ENCODE measurements around the gene RRAS. TPM values are rescaled to one million over a fixed set of nuclear protein-coding genes. Genes with fewer than 3 reads are reported as not detected.
A peak's percentile ranks its signal among the peaks of the same experiment; 100 is the strongest.

Gene RRAS
- total RNA-seq, 1 donor from 2014 or later = 18.3 TPM

DNA sequence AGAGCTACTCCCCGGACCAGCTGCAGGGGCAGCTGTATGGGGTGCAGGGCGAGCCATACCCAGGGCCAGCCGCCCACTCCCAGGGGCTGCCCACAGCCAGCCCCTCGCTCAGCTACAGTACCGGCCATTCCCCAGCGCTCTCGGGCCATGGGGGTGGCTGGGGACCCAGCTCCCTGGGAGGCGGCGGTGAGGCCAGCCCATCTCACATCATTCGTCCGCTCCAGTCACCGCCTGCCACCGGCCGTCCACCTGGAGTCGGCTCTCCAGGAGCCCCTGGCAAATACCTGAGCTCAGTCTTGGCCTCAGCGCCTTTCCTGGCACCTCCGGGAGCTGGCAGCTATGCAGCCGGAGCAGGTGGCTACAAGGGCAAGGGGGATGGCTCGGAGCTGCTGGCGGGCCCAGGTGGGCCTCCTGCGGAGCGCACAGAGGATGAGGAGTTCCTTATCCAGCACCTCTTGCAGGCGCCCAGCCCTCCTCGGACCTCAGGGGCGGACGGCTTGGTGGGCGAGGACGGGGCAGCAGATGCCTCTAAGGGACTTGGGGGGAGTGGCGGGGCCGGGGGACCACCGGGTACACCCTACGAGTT lies 44.0 kb downstream of the RRAS start:
- DNase-seq (ENCODE audit: low read depth in 2 of 2) = no peak

DNA sequence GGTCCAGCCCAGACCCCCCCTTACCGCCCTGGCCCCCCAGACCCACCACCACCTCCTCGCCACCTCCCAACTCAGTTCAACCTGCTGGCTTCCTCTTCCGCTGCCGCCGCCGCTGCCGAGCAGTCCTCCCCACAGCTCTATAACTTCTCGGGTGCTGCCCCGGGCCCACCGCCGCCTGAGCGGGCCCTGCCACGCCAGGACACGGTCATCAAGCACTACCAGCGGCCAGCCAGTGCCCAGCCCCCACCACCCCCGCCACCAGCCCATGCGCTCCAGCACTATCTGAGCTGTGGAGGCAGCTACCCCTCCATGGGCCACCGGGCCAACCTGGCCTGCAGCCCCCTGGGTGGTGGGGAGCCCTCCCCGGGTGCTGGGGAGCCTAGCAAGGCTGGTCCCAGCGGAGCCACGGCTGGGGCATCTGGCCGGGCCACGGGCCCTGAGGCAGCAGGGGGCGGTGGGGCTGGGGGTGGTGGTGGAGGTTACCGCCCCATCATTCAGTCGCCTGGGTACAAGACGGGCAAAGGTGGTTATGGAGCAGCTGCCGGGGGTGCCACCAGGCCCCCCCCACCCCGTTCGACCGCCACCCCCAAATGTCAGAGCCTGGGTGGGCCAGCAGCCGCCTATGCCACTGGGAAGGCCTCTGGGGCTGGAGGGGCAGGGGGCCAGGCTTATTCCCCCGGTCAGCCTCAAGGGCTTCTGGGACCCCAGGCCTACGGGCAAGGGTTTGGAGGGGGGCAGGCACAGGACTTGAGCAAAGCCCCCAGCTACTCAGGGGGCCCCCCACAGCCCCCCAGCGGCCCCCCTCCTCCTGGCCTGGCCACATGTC lies 44.7 kb downstream of the RRAS start:
- DNase-seq (ENCODE audit: low read depth in 2 of 2) = no peak

GRCh38 chr19:49594157-49594992 lies 45.6 kb downstream of the RRAS start:
- DNase-seq (ENCODE audit: low read depth in 2 of 2) = no peak

DNA sequence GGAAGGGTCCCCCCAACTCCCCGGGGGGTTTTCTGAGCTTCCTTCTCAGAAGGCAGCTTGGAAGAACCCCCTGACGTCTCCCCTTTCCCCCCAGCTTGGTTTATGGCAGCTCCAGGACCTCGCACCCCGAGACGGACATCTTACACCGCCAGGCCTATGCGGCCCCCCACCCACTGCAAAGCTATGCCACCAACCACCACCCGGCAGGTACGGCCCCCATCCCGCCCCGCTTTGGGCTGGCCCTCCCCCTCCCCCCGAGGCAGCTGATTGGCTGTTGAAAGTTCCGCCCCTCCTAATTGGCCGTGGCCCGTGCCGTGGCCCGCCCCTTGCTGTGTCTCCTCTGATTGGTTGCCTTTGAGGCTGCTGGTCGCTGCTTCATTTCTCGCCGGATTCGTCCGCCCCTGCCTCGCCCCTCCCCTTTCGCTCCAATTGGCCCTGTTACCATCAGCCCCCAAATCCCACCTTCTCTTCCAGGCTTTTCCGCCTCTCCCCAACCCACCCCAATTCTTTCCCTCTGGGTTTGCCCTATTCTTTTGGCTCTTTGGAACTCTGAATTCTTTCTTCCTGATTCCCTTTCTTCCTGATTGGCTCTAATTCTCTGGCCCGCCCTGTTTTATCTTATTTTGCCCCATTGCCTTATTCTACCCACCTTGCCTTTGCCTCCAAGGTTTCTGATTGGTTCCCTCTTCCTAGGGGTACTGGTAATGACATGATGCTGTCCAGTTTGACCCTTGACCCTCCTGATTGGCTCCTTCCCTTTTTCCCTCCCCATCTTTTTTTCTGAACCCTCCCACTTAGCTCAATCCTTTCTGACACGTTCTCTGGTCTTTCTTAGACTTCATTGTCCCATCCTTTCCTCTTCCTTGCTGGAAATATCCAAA lies 46.5 kb downstream of the RRAS start:
- DNase-seq (ENCODE audit: low read depth in 2 of 2) = peak; percentile 94 to 95

DNA sequence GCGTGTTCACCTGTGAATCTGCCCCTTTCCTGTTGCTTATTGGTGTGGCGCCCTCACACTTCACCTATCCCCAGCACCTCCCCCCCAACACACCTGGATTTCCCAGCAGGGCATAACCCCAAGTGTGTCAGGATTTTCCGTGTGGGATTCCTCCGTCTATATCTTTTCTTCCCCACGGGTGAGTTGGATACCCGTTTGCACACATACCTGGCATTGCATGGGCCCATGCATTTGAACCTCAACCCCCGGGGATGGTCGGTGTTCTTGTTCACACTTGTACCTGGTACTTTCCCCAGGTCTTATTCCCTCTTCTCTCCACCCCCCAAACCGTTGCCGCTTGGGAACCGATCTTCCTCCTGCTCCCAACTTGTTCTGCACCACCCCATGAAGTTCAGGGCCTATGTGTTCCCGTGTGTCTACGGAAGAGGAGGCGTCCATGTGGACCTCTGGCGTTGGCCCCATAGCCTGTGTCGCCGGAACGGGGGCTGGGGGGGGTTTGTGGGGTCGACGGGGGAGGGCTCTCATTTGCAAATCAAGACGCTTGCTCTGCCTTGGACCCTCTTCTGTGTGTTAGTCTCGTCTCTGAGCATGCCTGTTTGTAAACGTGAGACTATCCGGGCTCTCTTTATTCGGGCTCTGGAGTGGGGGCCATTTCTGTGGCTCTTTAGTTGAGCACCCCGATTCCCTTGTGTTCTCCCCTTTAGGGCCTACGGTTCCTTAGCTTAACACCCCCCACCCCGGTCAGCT lies 47.3 kb downstream of the RRAS start:
- peak; percentile 9 to 21 for DNase-seq (ENCODE audit: low read depth in 2 of 2)

DNA sequence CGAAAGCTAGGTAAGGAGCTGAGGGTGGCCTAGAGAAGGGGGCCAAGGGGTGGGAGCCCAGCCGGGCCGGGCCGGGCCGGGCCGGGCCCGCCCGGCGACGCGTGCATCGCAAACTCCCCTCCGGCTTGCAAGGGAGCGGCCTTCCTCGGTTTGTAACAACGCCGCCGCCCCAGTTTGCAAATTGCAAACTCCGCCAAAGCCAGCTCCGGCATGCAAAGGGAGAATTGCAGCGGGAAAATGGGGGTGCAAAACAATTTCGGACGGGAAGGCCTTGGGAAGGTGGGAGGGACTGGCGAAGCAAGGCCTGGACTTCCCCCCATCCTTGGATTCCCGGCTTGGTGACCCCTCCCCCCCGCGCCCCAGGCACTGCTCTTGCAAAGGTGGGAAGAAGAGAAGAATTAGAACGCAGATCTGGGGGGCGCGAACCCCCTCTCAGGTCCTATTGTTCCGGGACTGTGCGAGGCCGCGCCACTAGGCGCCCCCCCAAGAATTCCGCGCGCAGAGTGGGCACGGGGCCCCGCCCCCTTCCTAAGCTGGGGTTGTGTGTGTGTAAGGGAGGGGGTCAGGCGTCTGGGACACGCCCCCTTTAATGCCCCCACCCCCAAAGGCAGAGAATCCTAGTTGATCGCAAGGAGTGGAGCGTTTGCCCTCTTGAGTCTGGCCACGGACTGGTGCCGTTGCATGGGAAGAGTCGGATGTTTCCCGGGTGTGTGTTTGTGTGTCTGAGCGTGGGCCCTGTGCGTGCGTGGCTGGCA lies 48.0 kb downstream of the RRAS start:
- DNase-seq (ENCODE audit: low read depth in 2 of 2) = peak; percentile 23 to 43

GRCh38 chr19:49590971-49591730 lies 48.8 kb downstream of the RRAS start, which contains the start of gene PRR12:
Gene PRR12 (plus strand): TSS chr19:49591182. CDS start chr19:49591655, 473 bp downstream.
- DNase-seq (ENCODE audit: low read depth in 2 of 2) = peak; percentile 74 to 82

DNA sequence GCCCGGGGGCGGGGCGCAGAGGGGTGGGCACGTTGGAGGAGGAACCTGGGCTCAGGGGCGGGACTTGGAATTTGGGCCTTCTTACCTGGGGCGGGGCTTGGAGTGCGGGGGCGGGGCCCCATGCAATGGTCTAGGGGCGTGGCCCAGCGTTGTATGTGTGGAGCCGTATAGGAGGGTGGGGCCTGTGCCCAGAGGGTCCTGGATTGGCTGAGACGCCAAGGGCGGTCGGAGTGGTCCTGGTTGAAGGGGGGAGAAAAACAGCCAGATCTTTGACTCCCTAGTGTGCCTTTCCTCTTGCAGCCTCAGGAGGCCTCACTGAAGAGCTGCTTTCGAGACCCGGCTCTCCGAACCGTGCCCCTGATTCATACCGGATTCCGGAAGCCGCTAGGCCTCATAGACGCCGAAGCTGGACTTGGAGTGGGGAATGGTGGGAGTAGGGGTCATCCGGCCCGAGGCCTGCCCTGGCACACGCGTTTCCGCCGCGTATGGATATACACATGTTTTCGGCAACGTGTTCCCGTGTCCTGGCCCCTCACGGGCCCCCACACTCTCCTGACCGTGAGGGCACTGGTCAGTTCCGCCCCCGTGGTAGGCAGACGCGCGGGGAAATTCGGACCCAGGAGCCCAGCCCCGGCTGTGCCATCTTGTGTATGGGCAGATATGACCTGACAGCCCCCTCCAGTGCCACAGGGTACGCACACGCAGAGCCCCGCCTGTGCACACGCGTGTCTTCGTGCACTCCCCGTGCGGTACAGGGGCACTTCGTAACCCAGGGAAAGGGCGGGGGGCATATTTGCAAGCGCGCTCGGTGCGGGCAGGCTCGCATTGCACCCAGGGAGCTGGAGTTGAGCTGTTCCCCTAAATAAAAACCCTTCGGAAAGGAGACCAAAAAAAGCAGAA lies 49.6 kb downstream of the RRAS start:
- DNase-seq (ENCODE audit: low read depth in 2 of 2) = peak; percentile 92 to 97

GRCh38 chr19:49589502-49589905 lies 50.4 kb downstream of the RRAS start:
- DNase-seq (ENCODE audit: low read depth in 2 of 2) = no peak

DNA sequence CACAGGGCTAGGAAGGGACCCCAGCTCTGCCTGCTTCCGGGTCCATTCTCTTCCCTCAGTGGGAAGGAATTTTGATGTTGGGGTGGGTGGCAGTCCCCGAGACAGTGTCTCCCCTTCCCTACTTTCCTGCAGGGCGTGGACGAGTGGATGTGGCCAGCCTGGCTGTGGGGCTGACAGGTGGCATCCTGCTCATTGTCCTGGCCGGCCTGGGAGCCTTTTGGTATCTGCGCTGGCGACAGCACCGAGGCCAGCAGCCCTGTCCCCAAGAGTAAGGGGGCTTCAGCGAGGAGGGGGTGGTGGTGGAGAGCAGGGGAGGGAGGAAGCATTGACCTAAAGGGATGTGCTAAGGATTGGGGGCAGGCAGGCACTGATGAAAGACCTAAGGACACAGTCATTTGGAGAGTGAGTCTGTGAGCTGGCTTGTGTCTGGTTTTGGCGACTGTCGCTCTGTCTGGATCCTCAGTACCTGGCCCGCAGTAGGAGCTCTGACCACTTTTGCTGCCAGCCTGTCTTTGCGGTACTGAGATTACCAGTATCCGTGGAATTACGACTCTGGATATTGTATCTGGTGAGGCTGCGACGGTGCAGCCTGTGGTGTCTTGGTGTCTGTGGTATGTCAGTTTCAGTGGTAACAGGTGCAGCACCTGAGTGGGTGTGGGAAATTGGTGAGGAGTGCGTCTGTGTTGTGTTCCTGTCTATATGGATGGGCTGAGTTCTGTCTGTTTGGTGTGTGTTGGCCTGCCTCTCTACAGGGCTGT lies 51.4 kb downstream of the RRAS start:
- DNase-seq (ENCODE audit: low read depth in 2 of 2) = no peak

GRCh38 chr19:49587227-49587626 lies 52.7 kb downstream of the RRAS start:
- no peak for DNase-seq (ENCODE audit: low read depth in 2 of 2)

Other genes with a start within 250 kb of the RRAS start
- gene PTH2, start 216.7 kb downstream of the RRAS start, total RNA-seq = not detected in 2 replicates
- gene GFY, start 214.8 kb downstream of the RRAS start, total RNA-seq = not detected in 2 replicates
- gene SLC17A7, start 198.6 kb downstream of the RRAS start, total RNA-seq = under 0.01 and 0.20 TPM in 2 replicates
- 115 and 140 TPM in 2 replicates for gene PIH1D1, start 188.3 kb downstream of the RRAS start, total RNA-seq
- gene ALDH16A1, start 186.9 kb downstream of the RRAS start, total RNA-seq = 32.3 and 49.6 TPM in 2 replicates
- 0.79 and 0.87 TPM in 2 replicates for gene FLT3LG, start 165.9 kb downstream of the RRAS start, total RNA-seq
- gene RPL13A, start 152.5 kb downstream of the RRAS start, total RNA-seq = 3,685 and 3,947 TPM in 2 replicates
- gene RPS11, start 143.7 kb downstream of the RRAS start, total RNA-seq = 2,677 and 3,620 TPM in 2 replicates
- gene FCGRT, start 127.5 kb downstream of the RRAS start, total RNA-seq = 72.6 and 193 TPM in 2 replicates
- gene RCN3, start 112.1 kb downstream of the RRAS start, total RNA-seq = 6.3 and 13.3 TPM in 2 replicates
- gene NOSIP, start 59.6 kb downstream of the RRAS start, total RNA-seq = 87.6 and 105 TPM in 2 replicates
- 4.6 and 12.5 TPM in 2 replicates for gene PRRG2, start 58.8 kb downstream of the RRAS start, total RNA-seq
- gene PRR12, start 49.0 kb downstream of the RRAS start, total RNA-seq = 1.1 and 2.0 TPM in 2 replicates
- gene SCAF1, start 2.1 kb upstream of the RRAS start, total RNA-seq = 5.0 and 6.3 TPM in 2 replicates
- 26.8 and 43.1 TPM in 2 replicates for gene IRF3, start 25.7 kb upstream of the RRAS start, total RNA-seq
- gene BCL2L12, start 25.8 kb upstream of the RRAS start, total RNA-seq = 3.4 and 4.8 TPM in 2 replicates
- gene PRMT1, start 37.1 kb upstream of the RRAS start, total RNA-seq = 257 and 308 TPM in 2 replicates
- 0.22 and 0.40 TPM in 2 replicates for gene ADM5, start 49.5 kb upstream of the RRAS start, total RNA-seq
- 14.1 and 14.4 TPM in 2 replicates for gene CPT1C, start 51.0 kb upstream of the RRAS start, total RNA-seq
- under 0.01 TPM in 2 replicates for gene TSKS, start 123.2 kb upstream of the RRAS start, total RNA-seq
- gene AP2A1, start 126.9 kb upstream of the RRAS start, total RNA-seq = 37.1 and 41.6 TPM in 2 replicates
- 11.6 and 14.3 TPM in 2 replicates for gene FUZ, start 173.1 kb upstream of the RRAS start, total RNA-seq
- 7.6 and 9.9 TPM in 2 replicates for gene MED25, start 178.1 kb upstream of the RRAS start, total RNA-seq
- gene PTOV1, start 211.0 kb upstream of the RRAS start, total RNA-seq = 42.1 and 49.6 TPM in 2 replicates
- 25.5 and 27.4 TPM in 2 replicates for gene PNKP, start 227.4 kb upstream of the RRAS start, total RNA-seq
- 5.7 and 8.1 TPM in 2 replicates for gene AKT1S1, start 237.2 kb upstream of the RRAS start, total RNA-seq
- 6.1 and 8.3 TPM in 2 replicates for gene TBC1D17, start 237.6 kb upstream of the RRAS start, total RNA-seq

Data from lung microvascular endothelial cell (primary cell).